Panc1 (cell line): ENCODE results near the gene IQSEC1.

ENCODE experiments used
- CTCF ChIP-seq: fragments of 450-650 bp; IDR thresholded peaks from 2 replicates; pipeline ENCODE4 v1.5.1; 2017; ENCODE audit warnings: mild to moderate bottlenecking
- POLR2AphosphoS5 ChIP-seq: IDR thresholded peaks from 2 replicates; pipeline ENCODE4 v1.6.1; 2012; ENCODE audit warnings: mild to moderate bottlenecking, low read depth, low read length, moderate library complexity
- REST ChIP-seq, 2 experiments: IDR thresholded peaks; 2 replicates each; pipeline ENCODE4 v1.6.1; 2011 to 2012; ENCODE audit warnings: low read depth in 2 of 2, control low read depth in 1 of 2, low read length in 1 of 2, mild to moderate bottlenecking in 1 of 2, moderate library complexity in 1 of 2; ENCODE audit not compliant: insufficient read depth in 1 of 2
- SIN3A ChIP-seq: IDR thresholded peaks from 2 replicates; pipeline ENCODE4 v1.6.1; 2012; ENCODE audit warnings: low read depth, mild to moderate bottlenecking, low read length, moderate library complexity, borderline replicate concordance; ENCODE audit not compliant: insufficient read depth
- TCF7L2 ChIP-seq: IDR thresholded peaks from 2 replicates; pipeline ENCODE4 v1.6.1; 2011; ENCODE audit warnings: mild to moderate bottlenecking, low read depth, low read length, inconsistent platforms

- TF ChIP-seq CTCF (no peak), TCF7L2 (no peak), POLR2AphosphoS5 (no peak), REST (IDR thresholded peaks at IDR 0.05; ENCODE audit: insufficient read depth in 1 of 2, low read depth in 2 of 2, low read length in 1 of 2) (no peak), SIN3A (no peak)
Measured at GRCh38 chr3:12877040-12877439, 196.2 kb downstream of the IQSEC1 start.
